GM21381 (cell line): ENCODE measurements around the gene ZNF541.

ENCODE experiments used
- ATAC-seq: cut with Tn5 transposase; IDR thresholded peaks from one replicate; pipeline ENCODE4 v1.9.1; 2021; ENCODE audit warnings: mild to moderate bottlenecking, moderate library complexity; ENCODE audit not compliant: unreplicated experiment

The ZNF541 gene

GRCh38 chr19:47547199-47547598 lies 25.7 kb downstream of the ZNF541 start:
- ATAC-seq: no peak

- ATAC-seq: no peak
These were observed 27.6 kb downstream of the ZNF541 start for GRCh38 chr19:47545061-47545948.

GRCh38 chr19:47544476-47544875 lies 28.5 kb downstream of the ZNF541 start:
- no peak for ATAC-seq

GRCh38 chr19:47544075-47544474 lies 28.9 kb downstream of the ZNF541 start:
- ATAC-seq: no peak

GRCh38 chr19:47542030-47542475 lies 30.9 kb downstream of the ZNF541 start:
- ATAC-seq: no peak

GRCh38 chr19:47541518-47541917 lies 31.4 kb downstream of the ZNF541 start:
- no peak for ATAC-seq

GRCh38 chr19:47540748-47541147 lies 32.2 kb downstream of the ZNF541 start:
- ATAC-seq: no peak

- ATAC-seq: no peak
These were observed 33.1 kb downstream of the ZNF541 start for GRCh38 chr19:47539747-47540311.

GRCh38 chr19:47538812-47539211 lies 34.1 kb downstream of the ZNF541 start:
- no peak for ATAC-seq

- ATAC-seq: no peak
These were observed 35.5 kb downstream of the ZNF541 start for GRCh38 chr19:47537493-47537892.

GRCh38 chr19:47534628-47535027 lies 38.3 kb downstream of the ZNF541 start:
- no peak for ATAC-seq

GRCh38 chr19:47531640-47532387 lies 41.1 kb downstream of the ZNF541 start:
- ATAC-seq: no peak

- no peak for ATAC-seq
These were observed 43.8 kb downstream of the ZNF541 start for GRCh38 chr19:47529018-47529742.

- no peak for ATAC-seq
These were observed 46.1 kb downstream of the ZNF541 start for GRCh38 chr19:47526798-47527197.

- ATAC-seq: no peak
These were observed 49.5 kb downstream of the ZNF541 start for GRCh38 chr19:47523473-47523872.
